GM13976 (cell line): ENCODE measurements around the gene TMEM40.

Experiments used
- DNase-seq: peaks from one replicate; pipeline ENCODE4 v3.0.0; 2012; ENCODE audit warnings: low spot score
- CTCF ChIP-seq: IDR thresholded peaks from 2 replicates; pipeline ENCODE4 v1.5.1; 2012; ENCODE audit warnings: borderline replicate concordance, mild to moderate bottlenecking; ENCODE audit not compliant: insufficient read depth; ENCODE audit errors: extremely low read depth, missing control alignments, control extremely low read depth
- in situ Hi-C: fragments of 300-500 bp; cut with MboI; formaldehyde crosslinking; loops from one replicate; pipeline ENCODE4 v1.12.0; 2022; ENCODE audit warnings: low sequenced_read_pairs, mixed read lengths, inconsistent platforms; ENCODE audit not compliant: unreplicated experiment

The TMEM40 gene

GRCh38 chr3:12700800-12701199 lies 58.3 kb downstream of the TMEM40 start:
- no peak for DNase-seq
- TF ChIP-seq CTCF: no peak
- in situ Hi-C loops: no loop called here

GRCh38 chr3:12695916-12696315 lies 63.1 kb downstream of the TMEM40 start:
- no peak for TF ChIP-seq CTCF
- in situ Hi-C loops: no loop called here
- no peak for DNase-seq

DNA sequence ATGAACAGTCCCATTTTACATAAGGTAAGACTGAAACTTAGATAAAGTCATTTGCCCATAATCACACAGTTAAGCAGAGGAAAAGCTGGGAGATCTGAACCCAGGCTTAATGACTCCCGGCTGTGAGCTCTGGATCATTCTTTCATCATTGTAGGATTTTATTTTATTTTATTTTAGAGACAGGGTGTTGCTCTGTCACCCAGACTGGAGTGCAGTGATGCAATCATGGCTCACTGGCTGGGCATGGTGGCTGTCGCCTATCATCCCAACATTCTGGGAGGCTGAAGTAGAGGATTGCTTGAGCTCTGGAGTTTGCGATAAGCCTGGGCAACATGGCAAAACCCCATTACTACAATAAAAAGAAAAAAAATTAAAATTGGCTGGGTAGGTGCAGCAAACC lies 63.9 kb downstream of the TMEM40 start:
- in situ Hi-C loops: no loop called here
- no peak for DNase-seq
- TF ChIP-seq CTCF: no peak

DNA sequence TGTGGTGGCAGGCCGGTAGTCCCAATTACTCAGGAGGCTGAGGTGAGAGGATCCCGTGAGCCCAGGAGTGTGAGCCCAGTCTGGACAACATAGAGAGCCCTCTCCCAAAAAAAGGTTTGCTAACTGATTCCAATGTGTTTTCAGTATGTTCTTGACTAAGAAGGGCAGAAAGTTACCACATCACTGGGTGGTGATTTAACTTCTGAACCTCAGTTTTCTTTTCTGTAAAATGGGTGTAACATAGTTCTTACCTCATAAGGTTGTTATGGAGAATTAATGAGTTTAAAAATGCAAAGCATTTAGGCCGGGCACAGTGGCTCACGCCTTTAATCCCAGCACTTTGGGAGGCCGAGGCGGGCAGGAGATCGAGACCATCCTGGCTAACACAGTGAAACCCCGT lies 66.6 kb downstream of the TMEM40 start:
- in situ Hi-C loops: no loop called here
- DNase-seq: no peak
- TF ChIP-seq CTCF: no peak

DNA sequence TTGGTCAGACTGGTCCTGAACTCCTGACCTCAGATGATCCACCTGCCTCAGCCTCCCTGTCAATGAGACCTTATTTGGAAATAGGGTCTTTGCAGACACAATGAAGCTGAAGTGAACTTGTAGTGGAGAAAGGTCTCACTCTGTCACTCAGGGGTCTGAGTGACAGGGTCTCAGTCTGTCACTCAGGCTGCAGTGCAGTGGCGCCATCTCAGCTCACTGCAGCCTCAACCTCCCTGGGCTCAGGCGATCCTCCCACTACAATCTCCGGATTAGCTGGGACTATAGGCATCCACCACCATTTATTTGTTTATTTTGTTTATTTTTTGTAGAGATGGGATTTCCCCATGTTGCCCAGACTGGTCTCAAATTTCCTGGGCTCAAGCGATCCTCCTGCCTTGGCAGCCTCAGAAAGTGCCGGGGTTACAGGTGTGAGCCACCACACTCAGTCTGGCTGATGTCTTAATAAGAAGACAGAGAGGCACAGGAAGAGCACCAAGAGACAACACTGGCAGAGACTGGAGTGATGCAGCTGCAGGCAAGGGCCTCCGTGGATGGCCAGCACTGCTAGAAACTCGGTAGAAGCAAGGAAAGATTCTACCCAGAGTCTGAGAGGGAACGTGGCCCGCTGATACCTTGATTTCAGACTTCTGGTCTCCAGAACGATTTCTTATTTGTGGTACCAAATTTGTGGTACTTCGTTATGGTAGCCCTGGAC lies 68.9 kb downstream of the TMEM40 start:
- no peak for TF ChIP-seq CTCF

DNA sequence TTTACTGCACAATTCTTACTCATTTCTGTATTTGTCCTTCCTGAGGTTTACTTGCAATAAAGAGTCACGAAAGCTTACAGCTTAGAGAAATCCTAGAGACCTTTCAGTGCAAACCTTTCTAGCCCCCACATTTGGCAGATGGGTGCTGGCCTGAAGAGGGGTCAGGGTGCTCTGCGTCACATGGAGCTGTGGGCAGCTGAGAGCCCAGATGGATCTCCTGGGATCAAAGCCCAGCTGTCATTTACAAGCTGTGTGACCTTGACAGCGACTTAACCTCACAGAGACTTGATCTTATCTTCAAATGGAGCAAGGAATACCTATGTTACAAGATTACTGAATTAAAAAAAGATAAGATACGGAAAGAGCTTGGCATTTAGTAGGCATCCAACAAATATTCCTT lies 71.1 kb downstream of the TMEM40 start:
- no peak for TF ChIP-seq CTCF
- no peak for DNase-seq
- in situ Hi-C loops: no loop called here

More for the DNA sequence above, 68.9 kb downstream of the TMEM40 start:
- in situ Hi-C loops: no loop called here
- DNase-seq: no peak
